K562 (cell line): ENCODE results near the gene GNG3. TPM values are rescaled to one million over a fixed set of nuclear protein-coding genes. Genes with fewer than 3 reads are reported as not detected.
A peak's percentile ranks its signal among the peaks of the same experiment; 100 is the strongest.

Experiments used
- ATAC-seq: fragments of 200-7000 bp; cut with Tn5 transposase; 3 replicates; pipeline ENCODE4 v1.9.1; 2020; ENCODE audit warnings: moderate library complexity
- BruUV-seq: library from RNA; stranded (reverse); fragments of 400-500 nt; replicated peaks from 2 replicates; lab custom pipeline; 2021; lab: Mats Ljungman, UMichigan
- CTCF ChIA-PET: fragments of 300-600 bp; formaldehyde crosslinking; extraction: SDS; loops from one replicate; lab custom pipeline; 2021; ENCODE audit warnings: low intra/inter-chr PET ratio; lab: Yijun Ruan, JAX
- POLR2A ChIA-PET: fragments of 300-600, 350-650 bp; sonication (Branson Sonifier 250); formaldehyde crosslinking; extraction: SDS; loops from one replicate; lab custom pipeline; 2021; ENCODE audit warnings: antibody characterized with exemption, inconsistent platforms; lab: Yijun Ruan, JAX
- DNase-seq, 4 experiments: peaks; one replicate each; pipeline versions ENCODE4 v3.0.0 to v3.0.0-alpha.2; 2011 to 2018; ENCODE audit warnings: low spot score in 3 of 4, mixed read lengths in 3 of 4; ENCODE audit errors: extremely low read depth in 1 of 4
- FAIRE-seq: peaks from 2 replicates; lab custom pipeline; 2011; peaks lifted over from hg19 to GRCh38; lab: Jason Lieb, UNC
- H2AFZ ChIP-seq: 2 replicates; pipeline ENCODE4 v1.6.0; 2011; ENCODE audit warnings: low read depth, low read length, control low read depth, inconsistent platforms
- H3K27ac ChIP-seq: fragments of 200-600 bp; 3 replicates; pipeline ENCODE4 v1.8.0; 2011; ENCODE audit warnings: low read depth, mild to moderate bottlenecking, control low read depth, inconsistent platforms, low read length, moderate library complexity, mixed read lengths; ENCODE audit errors: extremely low read depth
- H3K27me3 ChIP-seq, 2 experiments: fragments of 300-600 bp in 1 of 2; 2 replicates in 1 of 2; 3 replicates in 1 of 2; pipeline versions ENCODE4 v1.6.0 to v1.8.0; 2011; ENCODE audit warnings: inconsistent platforms in 2 of 2, low read length in 2 of 2, mild to moderate bottlenecking in 1 of 2, mixed read lengths in 1 of 2, moderate library complexity in 1 of 2; ENCODE audit not compliant: control insufficient read depth in 2 of 2, insufficient read depth in 2 of 2
- H3K36me3 ChIP-seq: fragments of 300-600 bp; 3 replicates; pipeline ENCODE4 v1.8.0; 2011; ENCODE audit warnings: mild to moderate bottlenecking, low read length, inconsistent platforms; ENCODE audit not compliant: control insufficient read depth, insufficient read depth
- H3K4me1 ChIP-seq, 2 experiments: fragments of 200-600 bp in 1 of 2; replicated peaks in 1 of 2; 2 replicates in 1 of 2; 3 replicates in 1 of 2; pipeline versions ENCODE4 v1.5.1 to v1.8.0; 2011; ENCODE audit warnings: inconsistent platforms in 2 of 2, low read length in 2 of 2, mild to moderate bottlenecking in 1 of 2, mixed read lengths in 1 of 2, moderate library complexity in 1 of 2; ENCODE audit not compliant: control insufficient read depth in 2 of 2, insufficient read depth in 2 of 2
- H3K4me2 ChIP-seq: 2 replicates; pipeline ENCODE4 v1.6.1; 2011; ENCODE audit warnings: low read length, control low read depth, inconsistent platforms, mixed read lengths; ENCODE audit not compliant: insufficient read depth
- H3K4me3 ChIP-seq: fragments of 200-600 bp; sonication (generic), shearing (Covaris generic); 2 replicates; pipeline ENCODE4 v1.5.1; 2016; ENCODE audit warnings: control low read depth, inconsistent platforms
- H3K79me2 ChIP-seq: fragments of 200-600 bp; 3 replicates; pipeline ENCODE4 v1.8.0; 2011; ENCODE audit warnings: low read length, inconsistent platforms; ENCODE audit not compliant: control insufficient read depth, insufficient read depth
- H3K9ac ChIP-seq, 2 experiments: 2 replicates each; pipeline versions ENCODE4 v1.6.0 to v1.6.1; 2011; ENCODE audit warnings: low read depth in 2 of 2, low read length in 2 of 2, control low read depth in 1 of 2, inconsistent platforms in 1 of 2, mild to moderate bottlenecking in 1 of 2, mixed read lengths in 1 of 2; ENCODE audit not compliant: insufficient read depth in 1 of 2
- H3K9me1 ChIP-seq: one replicate; pipeline ENCODE4 v1.6.0; 2011; ENCODE audit warnings: inconsistent platforms, mild to moderate bottlenecking, low read length, moderate library complexity; ENCODE audit not compliant: control insufficient read depth, insufficient read depth
- H3K9me3 ChIP-seq: replicated peaks from 2 replicates; pipeline ENCODE4 v1.5.1; 2011; ENCODE audit warnings: low read depth, low read length, inconsistent platforms; ENCODE audit not compliant: control insufficient read depth, insufficient read depth
- H4K20me1 ChIP-seq: replicated peaks from 2 replicates; pipeline ENCODE4 v1.6.1; 2011; ENCODE audit warnings: low read length, inconsistent platforms, mixed read lengths; ENCODE audit not compliant: control insufficient read depth, insufficient read depth
- CEBPB ChIP-seq: fragments of 450-650 bp; IDR thresholded peaks from 2 replicates; pipeline ENCODE4 v1.6.1; 2016; ENCODE audit warnings: missing genetic modification characterization, missing compliant biosample characterization
- EP400 ChIP-seq: fragments of 450-650 bp; IDR thresholded peaks from 2 replicates; pipeline ENCODE4 v1.6.1; 2017; ENCODE audit warnings: antibody characterized with exemption, mild to moderate bottlenecking, moderate library complexity
- MTF1 ChIP-seq: fragments of 250-450 bp; sonication (Bioruptor Pico); IDR thresholded peaks from 2 replicates; pipeline ENCODE4 v1.9.0; 2021; ENCODE audit warnings: moderate library complexity, mild to moderate bottlenecking, inconsistent platforms, borderline replicate concordance
- NFXL1 ChIP-seq: fragments of 450-650 bp; formaldehyde crosslinking; IDR thresholded peaks from 2 replicates; pipeline ENCODE4 v1.4.0; 2021; ENCODE audit warnings: mild to moderate bottlenecking
- NONO ChIP-seq, 2 experiments: fragments of 200-400 bp in 1 of 2; fragments of 450-650 bp in 1 of 2; formaldehyde crosslinking in 1 of 2; IDR thresholded peaks; 2 replicates each; pipeline ENCODE4 v1.6.1; 2017; ENCODE audit warnings: low read depth in 2 of 2, mild to moderate bottlenecking in 2 of 2, moderate library complexity in 2 of 2, low read length in 1 of 2
- RBBP5 ChIP-seq: fragments of 200-600 bp; sonication (generic); IDR thresholded peaks from 2 replicates; pipeline ENCODE4 v1.6.1; 2012; ENCODE audit warnings: borderline replicate concordance, mild to moderate bottlenecking, low read length, control low read depth, inconsistent platforms; ENCODE audit not compliant: insufficient read depth, poor library complexity, severe bottlenecking
- SAP30 ChIP-seq: fragments of 200-600 bp; sonication (generic); IDR thresholded peaks from 2 replicates; pipeline ENCODE4 v1.6.1; 2012; ENCODE audit warnings: borderline replicate concordance, low read depth, mild to moderate bottlenecking, moderate library complexity, low read length, control low read depth, inconsistent platforms; ENCODE audit not compliant: insufficient read depth, poor library complexity, severe bottlenecking
- SIN3A ChIP-seq, 2 experiments: fragments of 150-350 bp in 1 of 2; IDR thresholded peaks; 2 replicates each; pipeline ENCODE4 v1.6.1; 2011 to 2016; ENCODE audit warnings: borderline replicate concordance in 2 of 2, low read depth in 2 of 2, low read length in 2 of 2, mild to moderate bottlenecking in 2 of 2, moderate library complexity in 2 of 2; ENCODE audit not compliant: control insufficient read depth in 1 of 2
- SIX5 ChIP-seq, 2 experiments: IDR thresholded peaks; 2 replicates each; pipeline ENCODE4 v1.6.1; 2011; ENCODE audit warnings: low read length in 2 of 2, borderline replicate concordance in 1 of 2, low read depth in 1 of 2, mild to moderate bottlenecking in 1 of 2, moderate library complexity in 1 of 2; ENCODE audit not compliant: insufficient read depth in 1 of 2
- SMAD1 ChIP-seq: fragments of 150-350 bp; IDR thresholded peaks from 2 replicates; pipeline ENCODE4 v1.6.1; 2014; ENCODE audit warnings: low read length, low read depth; ENCODE audit not compliant: partially characterized antibody
- SMAD4 ChIP-seq: fragments of 250-450 bp; sonication (Bioruptor Pico); conservative IDR thresholded peaks from 2 replicates; pipeline ENCODE4 v1.8.0; 2021; ENCODE audit warnings: inconsistent platforms, mild to moderate bottlenecking, moderate library complexity
- ZBTB1 ChIP-seq: sonication (generic); formaldehyde crosslinking; IDR thresholded peaks from 2 replicates; pipeline ENCODE4 v1.8.1; 2023; ENCODE audit warnings: missing genetic modification reagents, low read depth, mild to moderate bottlenecking, borderline replicate concordance
- ZFPM2 ChIP-seq: fragments of 250-450 bp; sonication (Bioruptor Pico); IDR thresholded peaks from 2 replicates; pipeline ENCODE4 v1.5.1; 2022; ENCODE audit warnings: mild to moderate bottlenecking
- WGBS: fragments of 100-300 bp; shearing (Covaris generic); methylation state at CpG from one replicate; pipeline ENCODE4 v1.1.6; 2016; ENCODE audit warnings: low coverage, mixed read lengths; ENCODE audit not compliant: insufficient coverage; ENCODE audit errors: missing lambda C conversion rate; 5-methylcytosine and 5-hydroxymethylcytosine counted together
- in situ Hi-C: fragments of 300-500 bp; cut with MboI; formaldehyde crosslinking; loops from 4 replicates; pipeline ENCODE4 v1.15.0; 2018; ENCODE audit warnings: inconsistent platforms, mixed read lengths
- intact Hi-C: fragments of 100-400 bp; cut with micrococcal nuclease; formaldehyde crosslinking; loops from 2 replicates; pipeline ENCODE4 v1.14.2; 2022
- polyA plus RNA-seq, 8 experiments: library from polyadenylated mRNA; depleted of rRNA in 4 of 8; stranded (reverse) in 5 of 8; unstranded in 3 of 8; fragments of >200 nt; fragmentation: Nextera tagmentation in 2 of 8; fragmentation: Illumina TruSeq in 1 of 8; extraction: Ambion mirVana in 2 of 8; extraction: Trizol in 1 of 8; gene quantifications; 2 replicates each; pipeline versions ENCODE4 v1.2.1 to v1.2.3, GENCODE V29; 2011 to 2014; ENCODE audit warnings: inconsistent platforms in 1 of 8, missing spikeins in 1 of 8
- total RNA-seq, 7 experiments: library from RNA; depleted of rRNA in 6 of 7; stranded (reverse); fragments of >200 nt in 6 of 7; fragmentation: Illumina TruSeq in 2 of 7; extraction: Trizol in 2 of 7; gene quantifications; 2 replicates each; pipeline versions ENCODE4 v1.2.1 to v1.2.3, GENCODE V29; 2011 to 2021; ENCODE audit warnings: low replicate concordance in 1 of 7
- TF ChIP-seq, protein P1 (sequence below), 3 experiments: IDR thresholded peaks in 2 of 3; conservative IDR thresholded peaks in 1 of 3; 2 replicates each; pipeline ENCODE4 v1.5.1; 2011 to 2012; ENCODE audit warnings: low read length in 3 of 3, mild to moderate bottlenecking in 3 of 3, control low read depth in 2 of 3, improper control_type of control experiment in 1 of 3, inconsistent platforms in 1 of 3, low read depth in 1 of 3, mixed read lengths in 1 of 3, moderate library complexity in 1 of 3; ENCODE audit not compliant: insufficient read depth in 2 of 3
- TF ChIP-seq, protein P2 (sequence below): fragments of 200-800 bp; sonication (Bioruptor generic); IDR thresholded peaks from 2 replicates; pipeline ENCODE4 v1.6.1; 2017; ENCODE audit warnings: missing genetic modification characterization, missing compliant biosample characterization

The GNG3 gene
- total and polyA plus RNA-seq, 9 of the 15 experiments (the other 6 are each of a cell fraction or from before 2014, with no cell fraction given) = 0.07 TPM; not detected in 8

DNA sequence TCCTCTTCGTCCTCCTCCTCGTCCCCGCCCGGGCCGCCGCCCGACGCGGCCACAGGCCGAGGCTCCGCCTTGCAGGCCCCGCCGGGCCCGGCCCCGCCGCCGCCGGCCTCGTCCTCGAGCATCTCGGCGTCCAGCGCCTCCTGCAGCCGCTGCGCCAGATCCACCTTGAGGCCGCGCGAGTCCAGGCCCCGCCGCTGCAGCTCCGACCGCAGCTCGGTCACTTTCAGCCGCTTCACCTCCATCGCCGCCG is 19.4 kb downstream of the GNG3 start:
- intact Hi-C loops = loop anchor here (1.0 to 10.0 kb wide), 7 partner anchors 20 to 135 kb away; partner anchors contain the start of genes BSCL2, GNG3, POLR2G and TMEM179B
- H3K27me3 ChIP-seq = no peaks in the 10 kb centered on the region
- peak overlapping the region; percentile 42; the same call in 1 of the 2 replicates for H2AFZ ChIP-seq
- H3K9me3 ChIP-seq = no peaks in the 10 kb centered on the region
- H3K4me2 ChIP-seq = peak overlapping the region; percentile 100; the same call in 1 of the 2 replicates
- peak overlapping the region; percentile 98 to 100 for H3K9ac ChIP-seq
- H3K4me1 ChIP-seq = peaks cover 13 to 19% of the 10 kb centered on the region in 2 experiments; a peak in 4 of 5 replicates
- DNase-seq = peak in 1 of 4 experiments; percentile 73
- H3K9me1 ChIP-seq = no peaks in the 10 kb centered on the region
- WGBS = 0% methylated on average over 3 of the region's 37 CpGs
- peak; percentile 45; the same call in 2 of the 3 replicates for ATAC-seq
- H4K20me1 ChIP-seq = peaks cover 6% of the 10 kb centered on the region; the same call in 1 of the 2 replicates
- no TSS peak for BruUV-seq
- H3K36me3 ChIP-seq = peaks cover 56% of the 10 kb centered on the region
- peak overlapping the region; percentile 90 for H3K4me3 ChIP-seq
- peak overlapping the region; percentile 99 for H3K27ac ChIP-seq
- no peak for FAIRE-seq
- POLR2A ChIA-PET = interaction anchor here (0.5 to 4.5 kb wide), 23 partner anchors 9 to 180 kb away, joined by 3 to 31 read pairs (median 5); partner anchors contain the start of genes AHNAK, BSCL2, C11orf98 and CSKMT
- peaks cover 80% of the 10 kb centered on the region for H3K79me2 ChIP-seq
- in situ Hi-C loops = no loop called here
- CTCF ChIA-PET = interaction anchor here (0.7 kb wide), 1 partner anchor 35 kb away, joined by 3 read pairs; the partner anchor contains the start of gene POLR2G
- no peak for TF ChIP-seq SMAD1
- no peak for TF ChIP-seq MTF1 (CRISPR knock-in tag)
- no peak for TF ChIP-seq ZFPM2
- TF ChIP-seq, protein P1, sequence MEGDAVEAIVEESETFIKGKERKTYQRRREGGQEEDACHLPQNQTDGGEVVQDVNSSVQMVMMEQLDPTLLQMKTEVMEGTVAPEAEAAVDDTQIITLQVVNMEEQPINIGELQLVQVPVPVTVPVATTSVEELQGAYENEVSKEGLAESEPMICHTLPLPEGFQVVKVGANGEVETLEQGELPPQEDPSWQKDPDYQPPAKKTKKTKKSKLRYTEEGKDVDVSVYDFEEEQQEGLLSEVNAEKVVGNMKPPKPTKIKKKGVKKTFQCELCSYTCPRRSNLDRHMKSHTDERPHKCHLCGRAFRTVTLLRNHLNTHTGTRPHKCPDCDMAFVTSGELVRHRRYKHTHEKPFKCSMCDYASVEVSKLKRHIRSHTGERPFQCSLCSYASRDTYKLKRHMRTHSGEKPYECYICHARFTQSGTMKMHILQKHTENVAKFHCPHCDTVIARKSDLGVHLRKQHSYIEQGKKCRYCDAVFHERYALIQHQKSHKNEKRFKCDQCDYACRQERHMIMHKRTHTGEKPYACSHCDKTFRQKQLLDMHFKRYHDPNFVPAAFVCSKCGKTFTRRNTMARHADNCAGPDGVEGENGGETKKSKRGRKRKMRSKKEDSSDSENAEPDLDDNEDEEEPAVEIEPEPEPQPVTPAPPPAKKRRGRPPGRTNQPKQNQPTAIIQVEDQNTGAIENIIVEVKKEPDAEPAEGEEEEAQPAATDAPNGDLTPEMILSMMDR (IDR thresholded peaks at IDR 0.05 in 2 of 3, conservative IDR thresholded peaks at IDR 0.05 in 1 of 3; ENCODE audit: insufficient read depth in 2 of 3, low read depth in 1 of 3, low read length in 3 of 3) = peak in 1 of 3 experiments; percentile 40; a peak in 2 of 6 replicates
- TF ChIP-seq SAP30 = peak; percentile 72
- peak; percentile 83; the same call in 1 of the 2 replicates for TF ChIP-seq ZBTB1 (CRISPR knock-in tag)
- peak in 1 of 2 experiments; percentile 60; a peak in 1 of 4 replicates for TF ChIP-seq NONO (IDR thresholded peaks at IDR 0.05; ENCODE audit: low read depth in 2 of 2, low read length in 1 of 2)
- peak in 1 of 2 experiments; percentile 67; a peak in 2 of 4 replicates for TF ChIP-seq SIN3A (IDR thresholded peaks at IDR 0.05; ENCODE audit: borderline replicate concordance in 2 of 2, control insufficient read depth in 1 of 2, low read depth in 2 of 2, low read length in 2 of 2)
- TF ChIP-seq EP400 = no peak
- TF ChIP-seq NFXL1 = no peak
- TF ChIP-seq RBBP5 = peak; percentile 95
- TF ChIP-seq, protein P2, sequence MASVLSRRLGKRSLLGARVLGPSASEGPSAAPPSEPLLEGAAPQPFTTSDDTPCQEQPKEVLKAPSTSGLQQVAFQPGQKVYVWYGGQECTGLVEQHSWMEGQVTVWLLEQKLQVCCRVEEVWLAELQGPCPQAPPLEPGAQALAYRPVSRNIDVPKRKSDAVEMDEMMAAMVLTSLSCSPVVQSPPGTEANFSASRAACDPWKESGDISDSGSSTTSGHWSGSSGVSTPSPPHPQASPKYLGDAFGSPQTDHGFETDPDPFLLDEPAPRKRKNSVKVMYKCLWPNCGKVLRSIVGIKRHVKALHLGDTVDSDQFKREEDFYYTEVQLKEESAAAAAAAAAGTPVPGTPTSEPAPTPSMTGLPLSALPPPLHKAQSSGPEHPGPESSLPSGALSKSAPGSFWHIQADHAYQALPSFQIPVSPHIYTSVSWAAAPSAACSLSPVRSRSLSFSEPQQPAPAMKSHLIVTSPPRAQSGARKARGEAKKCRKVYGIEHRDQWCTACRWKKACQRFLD (CRISPR knock-in tag) = peak; percentile 45; the same call in 1 of the 2 replicates
- peak; percentile 79; the same call in 1 of the 2 replicates for TF ChIP-seq SMAD4 (CRISPR knock-in tag)
- TF ChIP-seq SIX5 (IDR thresholded peaks at IDR 0.05; ENCODE audit: borderline replicate concordance in 1 of 2, insufficient read depth in 1 of 2, low read depth in 1 of 2, low read length in 2 of 2) = no peak
- no peak for TF ChIP-seq CEBPB (tag)
